WTC11 (cell line): ENCODE measurements around the gene MCF2L.

ENCODE experiments used
- ATF2 ChIP-seq: sonication (generic); formaldehyde crosslinking; IDR thresholded peaks from 2 replicates; pipeline ENCODE4 v1.8.1; 2022; ENCODE audit warnings: low read depth, missing genetic modification reagents, borderline replicate concordance
- CREM ChIP-seq: sonication (generic); formaldehyde crosslinking; IDR thresholded peaks from 2 replicates; pipeline ENCODE4 v1.8.1; 2022; ENCODE audit warnings: mild to moderate bottlenecking, missing genetic modification reagents, moderate library complexity
- CTCF ChIP-seq: fragments of 200-600 bp; IDR thresholded peaks from 2 replicates; pipeline ENCODE4 v1.8.0; 2022; ENCODE audit warnings: antibody characterized with exemption
- ELF4 ChIP-seq: sonication (generic); formaldehyde crosslinking; IDR thresholded peaks from 2 replicates; pipeline ENCODE4 v1.8.1; 2022; ENCODE audit warnings: low read depth, mild to moderate bottlenecking, moderate library complexity, missing genetic modification reagents
- ESRRA ChIP-seq: sonication (generic); formaldehyde crosslinking; IDR thresholded peaks from 2 replicates; pipeline ENCODE4 v1.8.1; 2022; ENCODE audit warnings: mild to moderate bottlenecking, missing genetic modification reagents, borderline replicate concordance
- MAX ChIP-seq: sonication (generic); formaldehyde crosslinking; IDR thresholded peaks from 2 replicates; pipeline ENCODE4 v1.8.0; 2022; ENCODE audit warnings: mild to moderate bottlenecking, missing genetic modification reagents
- SMAD3 ChIP-seq: sonication (generic); formaldehyde crosslinking; IDR thresholded peaks from 2 replicates; pipeline ENCODE4 v1.8.0; 2022; ENCODE audit warnings: missing genetic modification reagents, mild to moderate bottlenecking, borderline replicate concordance
- TF ChIP-seq, protein P1 (sequence below): sonication (generic); formaldehyde crosslinking; IDR thresholded peaks from 2 replicates; pipeline ENCODE4 v1.8.1; 2023; ENCODE audit warnings: mild to moderate bottlenecking, missing genetic modification reagents

GRCh38 chr13:113010510-113010865, 41.5 kb downstream of the MCF2L start:
- TF ChIP-seq CTCF = no peak
- no peak for TF ChIP-seq CREM (CRISPR knock-in tag)
- TF ChIP-seq, protein P1, sequence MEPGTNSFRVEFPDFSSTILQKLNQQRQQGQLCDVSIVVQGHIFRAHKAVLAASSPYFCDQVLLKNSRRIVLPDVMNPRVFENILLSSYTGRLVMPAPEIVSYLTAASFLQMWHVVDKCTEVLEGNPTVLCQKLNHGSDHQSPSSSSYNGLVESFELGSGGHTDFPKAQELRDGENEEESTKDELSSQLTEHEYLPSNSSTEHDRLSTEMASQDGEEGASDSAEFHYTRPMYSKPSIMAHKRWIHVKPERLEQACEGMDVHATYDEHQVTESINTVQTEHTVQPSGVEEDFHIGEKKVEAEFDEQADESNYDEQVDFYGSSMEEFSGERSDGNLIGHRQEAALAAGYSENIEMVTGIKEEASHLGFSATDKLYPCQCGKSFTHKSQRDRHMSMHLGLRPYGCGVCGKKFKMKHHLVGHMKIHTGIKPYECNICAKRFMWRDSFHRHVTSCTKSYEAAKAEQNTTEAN (CRISPR knock-in tag) = no peak
- TF ChIP-seq ELF4 = no peak
- TF ChIP-seq ATF2 (CRISPR knock-in tag) = no peak
- TF ChIP-seq MAX = no peak
- TF ChIP-seq ESRRA (CRISPR knock-in tag) = no peak
- no peak for TF ChIP-seq SMAD3
